Osteocyte (in vitro differentiated cells): ENCODE results near the gene SERPINB12. TPM values are rescaled to one million over a fixed set of nuclear protein-coding genes. Genes with fewer than 3 reads are reported as not detected.

Experiments used
- DNase-seq: peaks from one replicate; pipeline ENCODE4 v3.0.0; 2021; ENCODE audit warnings: mixed read lengths; ENCODE audit not compliant: unreplicated experiment; ENCODE audit errors: extremely low spot score
- H3K27ac Mint-ChIP-seq: one replicate; pipeline ENCODE4 v1.8.0; 2021; ENCODE audit warnings: mild to moderate bottlenecking, mixed read lengths; ENCODE audit not compliant: unreplicated experiment
- H3K27me3 Mint-ChIP-seq: one replicate; pipeline ENCODE4 v1.8.0; 2021; ENCODE audit warnings: mixed read lengths; ENCODE audit not compliant: unreplicated experiment
- H3K36me3 Mint-ChIP-seq: one replicate; pipeline ENCODE4 v1.8.0; 2021; ENCODE audit warnings: mixed read lengths; ENCODE audit not compliant: unreplicated experiment
- H3K4me1 Mint-ChIP-seq: one replicate; pipeline ENCODE4 v1.8.0; 2021; ENCODE audit warnings: mixed read lengths; ENCODE audit not compliant: unreplicated experiment
- H3K4me3 Mint-ChIP-seq: one replicate; pipeline ENCODE4 v1.8.0; 2021; ENCODE audit warnings: mild to moderate bottlenecking, moderate library complexity, mixed read lengths; ENCODE audit not compliant: unreplicated experiment
- H3K9me3 Mint-ChIP-seq: one replicate; pipeline ENCODE4 v1.8.0; 2021; ENCODE audit warnings: mixed read lengths; ENCODE audit not compliant: unreplicated experiment
- CTCF ChIP-seq: fragments of 200-600 bp; sonication (generic); IDR thresholded peaks from 2 replicates; pipeline ENCODE4 v1.5.0; 2021; ENCODE audit warnings: antibody characterized with exemption, mild to moderate bottlenecking, moderate library complexity
- total RNA-seq: library from RNA; stranded (reverse); gene quantifications from 2 replicates; pipeline ENCODE4 v1.2.1, GENCODE V29; 2021

Gene SERPINB12
- total RNA-seq, 1 donor from 2014 or later: not detected

DNA sequence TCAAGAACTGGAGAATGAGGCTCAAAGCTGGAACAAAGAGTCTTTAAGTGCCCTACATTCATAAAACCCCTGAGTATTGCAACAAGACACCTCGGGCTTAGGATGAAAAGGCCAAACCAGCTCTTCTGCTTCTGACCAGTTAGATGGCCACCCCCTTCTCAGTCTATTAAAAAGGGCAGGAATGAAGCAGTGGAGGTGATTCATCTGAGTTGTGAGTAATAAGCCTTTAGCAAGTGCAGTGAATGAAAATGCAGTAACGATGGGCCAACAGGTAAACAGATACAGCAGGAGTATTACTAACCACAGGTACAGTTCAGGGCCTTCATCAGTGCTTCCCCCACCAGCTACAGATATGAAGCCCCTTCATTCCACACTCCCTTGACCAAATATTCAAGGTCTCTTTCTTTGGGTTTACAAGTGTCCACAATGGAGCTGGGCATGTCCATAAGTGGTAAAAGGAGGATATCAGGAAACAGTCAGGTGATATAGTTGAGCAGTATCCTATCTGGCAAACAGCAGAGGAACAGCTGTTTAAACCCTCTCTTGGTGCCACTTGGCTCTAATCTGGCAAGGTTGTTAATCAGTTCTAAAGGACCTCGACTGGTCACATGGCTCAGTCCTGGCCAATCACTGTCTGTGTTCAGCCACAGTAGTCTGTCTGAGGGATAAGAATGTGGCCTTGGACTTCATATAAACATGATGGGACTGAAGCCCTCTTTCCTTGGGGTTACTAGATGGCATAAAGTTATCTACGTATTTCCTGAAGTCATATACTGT lies 62.8 kb downstream of the SERPINB12 start:
- DNase-seq: no peak
- H3K27me3 Mint-ChIP-seq: peaks cover 53% of the 10 kb centered on the region
- H3K27ac Mint-ChIP-seq: no peak overlapping the region

DNA sequence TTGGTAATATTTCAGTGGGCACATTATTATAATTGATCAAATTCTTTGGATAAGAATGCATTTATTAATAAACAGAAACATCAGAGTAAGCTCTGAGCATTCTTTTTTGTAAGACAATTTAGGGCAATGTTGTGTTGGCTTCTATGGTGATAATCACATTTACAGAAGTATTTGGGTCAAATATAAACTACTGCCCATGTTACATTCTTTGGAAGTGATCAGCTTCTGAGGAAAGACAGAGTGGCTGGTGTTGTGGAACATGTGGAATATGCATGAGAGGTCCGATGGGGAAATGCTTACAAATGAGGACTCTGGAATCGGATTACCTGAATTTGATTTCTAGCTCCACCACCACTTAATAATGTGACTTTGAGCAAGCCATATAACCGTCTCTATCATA lies 64.4 kb downstream of the SERPINB12 start:
- no peaks in the 10 kb centered on the region for H3K36me3 Mint-ChIP-seq
- H3K27ac Mint-ChIP-seq: no peak overlapping the region
- no peaks in the 10 kb centered on the region for H3K4me1 Mint-ChIP-seq
- peaks cover 53% of the 10 kb centered on the region for H3K27me3 Mint-ChIP-seq
- no peak overlapping the region for H3K4me3 Mint-ChIP-seq
- TF ChIP-seq CTCF: no peak
- H3K9me3 Mint-ChIP-seq: no peaks in the 10 kb centered on the region
- DNase-seq: no peak

More for the DNA sequence above, 62.8 kb downstream of the SERPINB12 start:
- Mint-ChIP-seq H3K4me1 (no peaks in the 10 kb centered on the region), H3K36me3 (no peaks in the 10 kb centered on the region), H3K9me3 (no peaks in the 10 kb centered on the region), H3K4me3 (no peak overlapping the region)
- TF ChIP-seq CTCF: no peak

GRCh38 chr18:63613420-63613819 lies 71.3 kb downstream of the SERPINB12 start:
- no peak for DNase-seq
- Mint-ChIP-seq H3K27ac (no peak overlapping the region), H3K36me3 (no peaks in the 10 kb centered on the region), H3K9me3 (no peaks in the 10 kb centered on the region), H3K4me3 (no peak overlapping the region), H3K27me3 (peaks cover 20% of the 10 kb centered on the region), H3K4me1 (no peaks in the 10 kb centered on the region)
- TF ChIP-seq CTCF: no peak

DNA sequence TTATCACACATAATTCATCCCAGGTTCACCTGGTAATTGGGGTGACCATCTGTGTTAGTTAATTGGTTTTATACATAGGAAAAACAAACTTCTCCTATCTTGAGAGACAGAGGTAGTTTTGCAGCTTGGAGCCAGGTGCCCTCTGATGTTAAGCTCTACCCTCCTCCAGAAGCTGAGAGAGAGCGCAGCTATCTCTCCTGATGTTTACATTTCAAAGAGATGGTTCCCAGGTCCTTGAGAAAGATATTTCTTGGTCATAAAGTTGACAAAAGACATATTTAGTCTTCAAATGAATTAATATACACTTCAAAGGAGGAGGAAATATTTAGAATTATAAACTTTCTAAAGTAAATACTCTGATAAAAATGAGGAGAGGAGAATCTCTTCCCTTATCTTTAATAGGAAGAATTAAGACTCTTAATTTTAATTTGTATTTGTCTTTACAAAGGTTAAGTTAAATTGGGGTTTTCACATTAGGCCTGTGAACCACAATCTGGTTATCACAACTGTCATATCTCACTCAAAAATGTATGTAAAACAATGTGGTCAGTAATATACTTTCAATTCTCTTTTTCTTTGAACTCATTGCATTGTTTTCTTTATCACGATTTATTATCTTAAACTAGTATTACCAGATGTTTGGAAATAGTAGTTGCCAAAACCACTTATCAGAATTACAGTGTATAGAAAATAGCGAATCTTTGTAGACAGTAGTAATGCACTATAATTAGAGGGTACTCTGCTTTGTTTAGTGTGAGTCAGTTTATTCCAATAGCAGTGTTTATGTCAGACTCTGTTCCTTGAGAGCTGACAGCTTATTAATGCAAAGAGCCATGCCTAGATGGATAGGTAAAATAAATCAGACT lies 75.1 kb downstream of the SERPINB12 start:
- no peak for DNase-seq
- Mint-ChIP-seq H3K27ac (no peak overlapping the region), H3K4me1 (no peaks in the 10 kb centered on the region), H3K4me3 (no peak overlapping the region), H3K36me3 (no peaks in the 10 kb centered on the region), H3K9me3 (peaks cover 7% of the 10 kb centered on the region), H3K27me3 (peaks cover 13% of the 10 kb centered on the region)
- TF ChIP-seq CTCF: no peak

DNA sequence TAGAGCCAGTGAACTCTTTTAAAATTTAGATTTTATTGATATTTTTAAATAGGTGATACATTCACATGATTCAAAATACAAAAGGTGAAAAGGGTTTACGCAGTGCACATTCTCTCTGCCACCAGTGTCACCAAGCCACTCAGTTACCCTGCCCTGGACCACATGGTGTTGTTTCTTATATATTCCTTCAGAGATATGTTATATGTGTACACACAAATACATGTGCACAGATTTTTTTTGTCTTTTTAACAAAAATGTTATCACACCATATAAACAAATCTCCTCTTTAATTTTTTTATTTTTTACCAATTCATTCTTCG lies 75.7 kb downstream of the SERPINB12 start:
- Mint-ChIP-seq H3K9me3 (peaks cover 7% of the 10 kb centered on the region), H3K27me3 (peaks cover 10% of the 10 kb centered on the region), H3K4me1 (no peaks in the 10 kb centered on the region)

More for the DNA sequence above, 75.7 kb downstream of the SERPINB12 start:
- TF ChIP-seq CTCF: no peak
- Mint-ChIP-seq H3K36me3 (no peaks in the 10 kb centered on the region), H3K4me3 (no peak overlapping the region), H3K27ac (no peak overlapping the region)
- DNase-seq: no peak
